ENCODE measurements around the gene ARTN. TPM values are rescaled to one million over a fixed set of nuclear protein-coding genes. Genes with fewer than 3 reads are reported as not detected.

The ARTN gene
- total and polyA plus RNA-seq, 9 of the 15 experiments (the other 6 are each of a cell fraction or from before 2014, with no cell fraction given), result 0.06 to 0.38 TPM; not detected in 7

DNA sequence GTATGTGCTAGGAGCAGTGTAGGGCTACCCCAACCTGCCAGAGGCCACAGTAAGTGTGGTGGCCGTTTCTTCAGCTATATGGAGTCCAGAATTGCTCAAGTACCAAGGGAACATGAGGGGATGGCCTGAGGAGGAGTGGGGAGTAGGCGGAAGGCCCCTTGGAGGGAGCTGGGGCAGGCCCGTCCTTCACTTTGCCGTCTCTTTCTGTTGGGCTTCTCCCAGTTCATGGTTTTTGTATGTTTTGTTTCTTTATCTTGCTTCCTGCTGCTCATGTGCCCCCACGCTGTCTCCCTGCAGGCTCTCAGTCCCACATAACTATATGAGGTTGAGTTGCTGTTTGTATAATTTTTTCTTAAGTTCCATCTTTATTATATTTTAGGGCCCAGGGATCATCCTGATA, 30.3 kb downstream of the ARTN start:
- Histone ChIP-seq H3K9me3 (replicated peaks; ENCODE audit: control insufficient read depth, insufficient read depth, low read depth, low read length) (no peaks in the 10 kb centered on the region), H3K36me3 (ENCODE audit: control insufficient read depth, insufficient read depth, low read length) (peaks cover 55% of the 10 kb centered on the region), H3K4me1 (replicated peaks in 1 of 2; ENCODE audit: control insufficient read depth in 2 of 2, insufficient read depth in 2 of 2, low read length in 2 of 2) (peaks cover under 1 to 3% of the 10 kb centered on the region in 2 experiments; a peak in 2 of 5 replicates), H3K27me3 (ENCODE audit: control insufficient read depth in 2 of 2, insufficient read depth in 2 of 2, low read length in 2 of 2) (no peaks in the 10 kb centered on the region), H3K27ac (ENCODE audit: extremely low read depth, low read depth, low read length) (no peak overlapping the region), H3K9me1 (ENCODE audit: control insufficient read depth, insufficient read depth, low read length) (no peaks in the 10 kb centered on the region), H3K79me2 (ENCODE audit: control insufficient read depth, insufficient read depth, low read length) (no peaks in the 10 kb centered on the region), H3K9ac (ENCODE audit: insufficient read depth in 1 of 2, low read depth in 2 of 2, low read length in 2 of 2) (no peak overlapping the region), H4K20me1 (replicated peaks; ENCODE audit: control insufficient read depth, insufficient read depth, low read length) (0 out of 2 replicates have a peak, but pooled peaks cover 3% of the 10 kb centered on the region), H3K4me3 (no peak overlapping the region), H3K4me2 (ENCODE audit: insufficient read depth, low read length) (no peak overlapping the region), H2AFZ (ENCODE audit: low read depth, low read length) (no peak overlapping the region)
- 70% methylated on average over 5 of the region's 5 CpGs for WGBS (ENCODE audit: insufficient coverage, low coverage, missing lambda C conversion rate)
- CTCF ChIA-PET (ENCODE audit: low intra/inter-chr PET ratio), result no interaction called here
- no peak for FAIRE-seq
- no TSS peak for BruUV-seq (replicated peaks)
- no peak for DNase-seq (ENCODE audit: extremely low read depth in 1 of 4, low spot score in 3 of 4)
- no peak for ATAC-seq
- intact Hi-C loops (cut with micrococcal nuclease) (no loop called here), in situ Hi-C loops (cut with MboI) (no loop called here)
- POLR2A ChIA-PET, result interaction anchor here (1.2 kb wide), 1 partner anchor 9 kb away, joined by 4 read pairs; no protein-coding TSS in a partner anchor
- TF ChIP-seq, protein P1, sequence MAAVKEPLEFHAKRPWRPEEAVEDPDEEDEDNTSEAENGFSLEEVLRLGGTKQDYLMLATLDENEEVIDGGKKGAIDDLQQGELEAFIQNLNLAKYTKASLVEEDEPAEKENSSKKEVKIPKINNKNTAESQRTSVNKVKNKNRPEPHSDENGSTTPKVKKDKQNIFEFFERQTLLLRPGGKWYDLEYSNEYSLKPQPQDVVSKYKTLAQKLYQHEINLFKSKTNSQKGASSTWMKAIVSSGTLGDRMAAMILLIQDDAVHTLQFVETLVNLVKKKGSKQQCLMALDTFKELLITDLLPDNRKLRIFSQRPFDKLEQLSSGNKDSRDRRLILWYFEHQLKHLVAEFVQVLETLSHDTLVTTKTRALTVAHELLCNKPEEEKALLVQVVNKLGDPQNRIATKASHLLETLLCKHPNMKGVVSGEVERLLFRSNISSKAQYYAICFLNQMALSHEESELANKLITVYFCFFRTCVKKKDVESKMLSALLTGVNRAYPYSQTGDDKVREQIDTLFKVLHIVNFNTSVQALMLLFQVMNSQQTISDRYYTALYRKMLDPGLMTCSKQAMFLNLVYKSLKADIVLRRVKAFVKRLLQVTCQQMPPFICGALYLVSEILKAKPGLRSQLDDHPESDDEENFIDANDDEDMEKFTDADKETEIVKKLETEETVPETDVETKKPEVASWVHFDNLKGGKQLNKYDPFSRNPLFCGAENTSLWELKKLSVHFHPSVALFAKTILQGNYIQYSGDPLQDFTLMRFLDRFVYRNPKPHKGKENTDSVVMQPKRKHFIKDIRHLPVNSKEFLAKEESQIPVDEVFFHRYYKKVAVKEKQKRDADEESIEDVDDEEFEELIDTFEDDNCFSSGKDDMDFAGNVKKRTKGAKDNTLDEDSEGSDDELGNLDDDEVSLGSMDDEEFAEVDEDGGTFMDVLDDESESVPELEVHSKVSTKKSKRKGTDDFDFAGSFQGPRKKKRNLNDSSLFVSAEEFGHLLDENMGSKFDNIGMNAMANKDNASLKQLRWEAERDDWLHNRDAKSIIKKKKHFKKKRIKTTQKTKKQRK (IDR thresholded peaks at IDR 0.05; ENCODE audit: borderline replicate concordance, low read depth, low read length), result no peak

DNA sequence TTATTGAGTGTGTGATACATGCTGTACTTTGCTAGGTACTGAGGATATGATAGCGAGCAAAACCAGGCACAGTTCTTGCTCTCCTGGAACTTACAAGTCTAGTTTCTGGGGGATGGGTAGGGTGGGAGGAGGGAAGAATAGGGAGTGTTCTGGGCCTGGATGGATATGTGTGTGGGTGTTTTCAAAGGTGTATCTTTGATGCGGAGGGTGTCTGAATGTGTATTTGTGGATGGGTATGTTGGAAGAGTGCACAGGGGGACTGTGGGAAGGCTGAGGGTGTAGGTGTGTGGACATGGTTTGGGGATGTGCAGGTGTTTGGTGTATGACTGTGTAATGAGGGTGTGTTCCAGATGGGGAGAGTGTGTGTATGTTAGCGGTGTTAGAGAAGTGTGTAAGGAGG, 31.7 kb downstream of the ARTN start:
- in situ Hi-C loops (cut with MboI) (no loop called here), intact Hi-C loops (cut with micrococcal nuclease) (no loop called here)
- no peak overlapping the region for H3K4me2 ChIP-seq (ENCODE audit: insufficient read depth, low read length)
- no peaks in the 10 kb centered on the region for H3K9me1 ChIP-seq (ENCODE audit: control insufficient read depth, insufficient read depth, low read length)
- peaks cover 42% of the 10 kb centered on the region for H3K36me3 ChIP-seq (ENCODE audit: control insufficient read depth, insufficient read depth, low read length)
- CTCF ChIA-PET (ENCODE audit: low intra/inter-chr PET ratio), result no interaction called here
- no peak overlapping the region for H3K27ac ChIP-seq (ENCODE audit: extremely low read depth, low read depth, low read length)
- peaks cover 5% of the 10 kb centered on the region for H3K79me2 ChIP-seq (ENCODE audit: control insufficient read depth, insufficient read depth, low read length)
- H2AFZ ChIP-seq (ENCODE audit: low read depth, low read length), result no peak overlapping the region
- BruUV-seq (replicated peaks), result no TSS peak
- WGBS (ENCODE audit: insufficient coverage, low coverage, missing lambda C conversion rate), result 64% methylated on average over 3 of the region's 3 CpGs
- no peaks in the 10 kb centered on the region for H4K20me1 ChIP-seq (replicated peaks; ENCODE audit: control insufficient read depth, insufficient read depth, low read length)
- H3K27me3 ChIP-seq (ENCODE audit: control insufficient read depth in 2 of 2, insufficient read depth in 2 of 2, low read length in 2 of 2), result no peaks in the 10 kb centered on the region
- no peak overlapping the region for H3K4me3 ChIP-seq
- no peaks in the 10 kb centered on the region for H3K9me3 ChIP-seq (replicated peaks; ENCODE audit: control insufficient read depth, insufficient read depth, low read depth, low read length)
- POLR2A ChIA-PET, result no interaction called here
- FAIRE-seq (no peak), ATAC-seq (no peak), DNase-seq (ENCODE audit: extremely low read depth in 1 of 4, low spot score in 3 of 4) (no peak)
- H3K9ac ChIP-seq (ENCODE audit: insufficient read depth in 1 of 2, low read depth in 2 of 2, low read length in 2 of 2), result no peak overlapping the region
- peaks cover 0 to 13% of the 10 kb centered on the region in 2 experiments; a peak in 2 of 5 replicates for H3K4me1 ChIP-seq (replicated peaks in 1 of 2; ENCODE audit: control insufficient read depth in 2 of 2, insufficient read depth in 2 of 2, low read length in 2 of 2)
- TF ChIP-seq, protein P2, sequence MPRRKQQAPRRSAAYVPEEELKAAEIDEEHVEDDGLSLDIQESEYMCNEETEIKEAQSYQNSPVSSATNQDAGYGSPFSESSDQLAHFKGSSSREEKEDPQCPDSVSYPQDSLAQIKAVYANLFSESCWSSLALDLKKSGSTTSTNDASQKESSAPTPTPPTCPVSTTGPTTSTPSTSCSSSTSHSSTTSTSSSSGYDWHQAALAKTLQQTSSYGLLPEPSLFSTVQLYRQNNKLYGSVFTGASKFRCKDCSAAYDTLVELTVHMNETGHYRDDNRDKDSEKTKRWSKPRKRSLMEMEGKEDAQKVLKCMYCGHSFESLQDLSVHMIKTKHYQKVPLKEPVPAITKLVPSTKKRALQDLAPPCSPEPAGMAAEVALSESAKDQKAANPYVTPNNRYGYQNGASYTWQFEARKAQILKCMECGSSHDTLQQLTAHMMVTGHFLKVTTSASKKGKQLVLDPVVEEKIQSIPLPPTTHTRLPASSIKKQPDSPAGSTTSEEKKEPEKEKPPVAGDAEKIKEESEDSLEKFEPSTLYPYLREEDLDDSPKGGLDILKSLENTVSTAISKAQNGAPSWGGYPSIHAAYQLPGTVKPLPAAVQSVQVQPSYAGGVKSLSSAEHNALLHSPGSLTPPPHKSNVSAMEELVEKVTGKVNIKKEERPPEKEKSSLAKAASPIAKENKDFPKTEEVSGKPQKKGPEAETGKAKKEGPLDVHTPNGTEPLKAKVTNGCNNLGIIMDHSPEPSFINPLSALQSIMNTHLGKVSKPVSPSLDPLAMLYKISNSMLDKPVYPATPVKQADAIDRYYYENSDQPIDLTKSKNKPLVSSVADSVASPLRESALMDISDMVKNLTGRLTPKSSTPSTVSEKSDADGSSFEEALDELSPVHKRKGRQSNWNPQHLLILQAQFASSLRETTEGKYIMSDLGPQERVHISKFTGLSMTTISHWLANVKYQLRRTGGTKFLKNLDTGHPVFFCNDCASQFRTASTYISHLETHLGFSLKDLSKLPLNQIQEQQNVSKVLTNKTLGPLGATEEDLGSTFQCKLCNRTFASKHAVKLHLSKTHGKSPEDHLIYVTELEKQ (CRISPR knock-in tag; IDR thresholded peaks at IDR 0.05), result no peak
- no peak for TF ChIP-seq ZNF263 (CRISPR knock-in tag; IDR thresholded peaks at IDR 0.05; ENCODE audit: borderline replicate concordance)
- TF ChIP-seq, protein P3, sequence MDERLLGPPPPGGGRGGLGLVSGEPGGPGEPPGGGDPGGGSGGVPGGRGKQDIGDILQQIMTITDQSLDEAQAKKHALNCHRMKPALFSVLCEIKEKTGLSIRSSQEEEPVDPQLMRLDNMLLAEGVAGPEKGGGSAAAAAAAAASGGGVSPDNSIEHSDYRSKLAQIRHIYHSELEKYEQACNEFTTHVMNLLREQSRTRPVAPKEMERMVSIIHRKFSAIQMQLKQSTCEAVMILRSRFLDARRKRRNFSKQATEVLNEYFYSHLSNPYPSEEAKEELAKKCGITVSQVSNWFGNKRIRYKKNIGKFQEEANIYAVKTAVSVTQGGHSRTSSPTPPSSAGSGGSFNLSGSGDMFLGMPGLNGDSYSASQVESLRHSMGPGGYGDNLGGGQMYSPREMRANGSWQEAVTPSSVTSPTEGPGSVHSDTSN (CRISPR knock-in tag; IDR thresholded peaks at IDR 0.05; ENCODE audit: low read depth), result no peak
- TF ChIP-seq, protein P3 (tag; conservative IDR thresholded peaks at IDR 0.05; ENCODE audit: low read depth), result no peak

All from K562 (cell line).